Lower leg skin (tissue), 4 donors: Measurements from ENCODE around the gene ECE2. TPM values are rescaled to one million over a fixed set of nuclear protein-coding genes. Genes with fewer than 3 reads are reported as not detected.
A peak's percentile ranks its signal among the peaks of the same experiment; 100 is the strongest.

Source experiments
- DNase-seq, 2 donors: peaks; one replicate each; pipeline ENCODE4 v3.0.0-alpha.2; 2019; ENCODE audit warnings: low spot score in 2 of 2
- H3K4me3 ChIP-seq: fragments of 200-600 bp; sonication (generic); 2 replicates; pipeline ENCODE4 v1.5.1; 2017; ENCODE audit warnings: mild to moderate bottlenecking, low read depth; ENCODE audit not compliant: poor library complexity, severe bottlenecking
- POLR2A ChIP-seq, 2 donors: fragments of 450-650 bp; IDR thresholded peaks; one replicate each; pipeline ENCODE4 v1.6.1; 2016 to 2017; ENCODE audit warnings: antibody characterized with exemption in 2 of 2, mild to moderate bottlenecking in 1 of 2, moderate library complexity in 1 of 2
- WGBS, 2 donors: methylation state at CpG; one replicate each; pipeline ENCODE4 v1.1.5; 2018; 5-methylcytosine and 5-hydroxymethylcytosine counted together
- intact Hi-C: fragments of 100-400 bp; cut with DNase I; formaldehyde crosslinking; loops from one replicate; pipeline ENCODE4 v1.15.0; 2023; ENCODE audit warnings: low total_unique reads
- total RNA-seq, 4 donors: library from RNA; depleted of rRNA; stranded (reverse); fragments of >200 nt; gene quantifications; one replicate each; pipeline ENCODE4 v1.1.0, GENCODE V29; 2016
- TF ChIP-seq, protein P1 (sequence below), 3 donors: fragments of 450-650 bp; IDR thresholded peaks; one replicate each; pipeline ENCODE4 v1.5.1; 2016; ENCODE audit warnings: antibody characterized with exemption in 3 of 3, mild to moderate bottlenecking in 3 of 3, moderate library complexity in 2 of 3

The ECE2 gene
- total RNA-seq, 4 donors from 2014 or later: not detected

- no peak for DNase-seq
- intact Hi-C loops: no loop called here
- TF ChIP-seq POLR2A (IDR thresholded peaks at IDR 0.05): no peak
- TF ChIP-seq, protein P1, sequence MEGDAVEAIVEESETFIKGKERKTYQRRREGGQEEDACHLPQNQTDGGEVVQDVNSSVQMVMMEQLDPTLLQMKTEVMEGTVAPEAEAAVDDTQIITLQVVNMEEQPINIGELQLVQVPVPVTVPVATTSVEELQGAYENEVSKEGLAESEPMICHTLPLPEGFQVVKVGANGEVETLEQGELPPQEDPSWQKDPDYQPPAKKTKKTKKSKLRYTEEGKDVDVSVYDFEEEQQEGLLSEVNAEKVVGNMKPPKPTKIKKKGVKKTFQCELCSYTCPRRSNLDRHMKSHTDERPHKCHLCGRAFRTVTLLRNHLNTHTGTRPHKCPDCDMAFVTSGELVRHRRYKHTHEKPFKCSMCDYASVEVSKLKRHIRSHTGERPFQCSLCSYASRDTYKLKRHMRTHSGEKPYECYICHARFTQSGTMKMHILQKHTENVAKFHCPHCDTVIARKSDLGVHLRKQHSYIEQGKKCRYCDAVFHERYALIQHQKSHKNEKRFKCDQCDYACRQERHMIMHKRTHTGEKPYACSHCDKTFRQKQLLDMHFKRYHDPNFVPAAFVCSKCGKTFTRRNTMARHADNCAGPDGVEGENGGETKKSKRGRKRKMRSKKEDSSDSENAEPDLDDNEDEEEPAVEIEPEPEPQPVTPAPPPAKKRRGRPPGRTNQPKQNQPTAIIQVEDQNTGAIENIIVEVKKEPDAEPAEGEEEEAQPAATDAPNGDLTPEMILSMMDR (IDR thresholded peaks at IDR 0.05): no peak
- 42 to 47% methylated on average over 4 of the region's 4 CpGs for WGBS, 2 donors
- H3K4me3 ChIP-seq: no peak overlapping the region
Observed at GRCh38 chr3:184335291-184335660, 59.5 kb downstream of the ECE2 start.

DNA sequence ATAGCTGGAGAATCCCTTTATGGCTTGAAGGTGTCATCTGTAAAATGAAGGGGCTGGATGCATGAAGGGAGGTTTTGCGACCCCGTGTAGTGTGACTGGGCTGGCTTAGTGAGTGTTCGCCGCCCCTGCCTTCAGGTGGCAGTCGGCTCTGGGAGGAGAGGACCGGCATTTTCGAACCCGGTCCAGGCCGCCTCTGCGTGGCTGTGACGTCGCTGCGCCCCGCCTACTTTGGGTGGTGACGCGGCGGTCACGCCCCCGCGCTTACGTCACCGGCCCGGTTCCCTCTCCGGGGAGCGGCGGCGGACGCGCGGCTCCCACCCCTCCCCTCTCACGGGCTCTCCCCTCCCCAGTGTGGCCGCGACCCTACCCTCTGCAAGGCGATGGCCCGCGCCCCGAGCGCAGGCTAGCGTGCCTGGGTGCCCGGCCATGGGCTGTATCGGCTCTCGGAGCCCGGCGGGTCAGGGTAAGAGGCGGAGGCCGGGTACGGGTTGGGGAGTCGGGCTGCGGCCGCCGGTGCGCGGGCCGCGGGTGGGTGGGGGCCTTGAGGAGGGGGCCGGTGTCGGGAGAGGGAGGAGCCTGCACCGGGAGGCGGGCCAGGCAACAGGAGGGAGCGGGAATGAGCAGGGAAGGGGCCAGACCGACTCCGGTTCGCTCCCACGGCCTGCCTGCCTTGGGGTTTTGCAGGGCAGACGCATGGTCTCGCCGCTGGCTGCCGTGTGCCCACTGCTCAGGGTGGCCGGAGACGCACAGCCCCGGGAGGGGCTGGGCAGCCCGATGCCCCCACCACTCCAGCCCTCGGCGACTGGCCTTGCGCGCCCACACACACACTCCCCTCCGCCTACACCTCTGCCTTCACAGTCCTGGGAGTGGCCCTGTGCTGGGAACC is 60.1 kb downstream of the ECE2 start:
- DNase-seq: peak; percentile 77 to 98
- intact Hi-C loops: no loop called here
- TF ChIP-seq, protein P1 (IDR thresholded peaks at IDR 0.05): no peak
- H3K4me3 ChIP-seq: peak overlapping the region; percentile 69
- WGBS, 2 donors: 0 to 4% methylated on average over 14 to 29 of the region's 77 CpGs

- TF ChIP-seq, protein P1 (IDR thresholded peaks at IDR 0.05): no peak
- TF ChIP-seq POLR2A (IDR thresholded peaks at IDR 0.05): no peak
- peak overlapping the region; percentile 69 for H3K4me3 ChIP-seq
- peak in 1 of 2 donors; percentile 90 for DNase-seq
- WGBS, 2 donors: 10 to 20% methylated on average over 13 to 17 of the region's 17 CpGs
- intact Hi-C loops: no loop called here
Observed at GRCh38 chr3:184336547-184337398, 61.0 kb downstream of the ECE2 start.

GRCh38 chr3:184337399-184337714 is 61.5 kb downstream of the ECE2 start, which contains the start of gene FAM131A:
TSS of gene FAM131A (plus strand) at chr3:184337600. CDS start at chr3:184337631, 31 bp downstream.
- peak within 1 kb of the TSS; percentile 69 for H3K4me3 ChIP-seq
- TF ChIP-seq, protein P1 (IDR thresholded peaks at IDR 0.05): no peak
- TF ChIP-seq POLR2A (IDR thresholded peaks at IDR 0.05): no peak
- intact Hi-C loops: no loop called here
- 24 to 34% methylated on average over 6 of the region's 6 CpGs for WGBS, 2 donors
- DNase-seq: no peak

GRCh38 chr3:184337981-184338380 is 62.2 kb downstream of the ECE2 start:
- DNase-seq: no peak
- intact Hi-C loops: no loop called here
- no peak overlapping the region for H3K4me3 ChIP-seq
- TF ChIP-seq, protein P1 (IDR thresholded peaks at IDR 0.05): no peak
- no peak for TF ChIP-seq POLR2A (IDR thresholded peaks at IDR 0.05)
- WGBS, 2 donors: 58 to 62% methylated on average over 7 of the region's 7 CpGs
